K562 (cell line): ENCODE data around the gene IGF2BP1. TPM values are rescaled to one million over a fixed set of nuclear protein-coding genes. Genes with fewer than 3 reads are reported as not detected.

Experiments
- EGR1 ChIP-seq: fragments of 450-650 bp; conservative IDR thresholded peaks from 2 replicates; pipeline ENCODE4 v1.6.1; 2017; ENCODE audit warnings: mild to moderate bottlenecking
- ETS1 ChIP-seq: conservative IDR thresholded peaks from 2 replicates; pipeline ENCODE4 v1.6.1; 2011; ENCODE audit warnings: low read depth, mild to moderate bottlenecking, low read length; ENCODE audit not compliant: control insufficient read depth
- KDM5B ChIP-seq: fragments of 200-600 bp; sonication (generic); IDR thresholded peaks from 2 replicates; pipeline ENCODE4 v1.6.1; 2012; ENCODE audit warnings: low read depth, mild to moderate bottlenecking, moderate library complexity, low read length, control low read depth, inconsistent platforms; ENCODE audit not compliant: insufficient replicate concordance
- MLLT1 ChIP-seq, 2 experiments: fragments of 450-650 bp; IDR thresholded peaks; 2 replicates each; pipeline ENCODE4 v1.6.1; 2016
- MTA1 ChIP-seq: fragments of 450-650 bp; IDR thresholded peaks from 2 replicates; pipeline ENCODE4 v1.6.1; 2017; ENCODE audit warnings: borderline replicate concordance
- MYNN ChIP-seq, 2 experiments: sonication (generic); formaldehyde crosslinking in 1 of 2; IDR thresholded peaks; 2 replicates each; pipeline versions ENCODE4 v1.5.0 to v1.6.1; 2016 to 2020; ENCODE audit warnings: antibody characterized with exemption in 1 of 2, missing genetic modification reagents in 1 of 2
- POLR3G ChIP-seq: IDR thresholded peaks from 2 replicates; pipeline ENCODE4 v1.6.1; 2011; ENCODE audit not compliant: insufficient read length, insufficient replicate concordance; ENCODE audit errors: extremely low read depth
- PPARD ChIP-seq: fragments of 250-450 bp; sonication (Bioruptor Pico); IDR thresholded peaks from 2 replicates; pipeline ENCODE4 v1.8.0; 2022; ENCODE audit warnings: inconsistent platforms, mild to moderate bottlenecking, moderate library complexity
- PURB ChIP-seq: sonication (generic); formaldehyde crosslinking; IDR thresholded peaks from 2 replicates; pipeline ENCODE4 v1.9.0; 2021; ENCODE audit warnings: low read depth, mild to moderate bottlenecking, missing genetic modification reagents
- RBFOX2 ChIP-seq: fragments of 200-400 bp; formaldehyde crosslinking; IDR thresholded peaks from 2 replicates; pipeline ENCODE4 v1.6.1; 2017; ENCODE audit warnings: low read depth, mild to moderate bottlenecking, low read length, moderate library complexity
- STAG1 ChIP-seq: sonication (generic); formaldehyde crosslinking; IDR thresholded peaks from 2 replicates; pipeline ENCODE4 v1.5.0; 2020; ENCODE audit warnings: missing genetic modification reagents, borderline replicate concordance
- ZNF583 ChIP-seq: fragments of 250-450 bp; sonication (Bioruptor Pico); IDR thresholded peaks from 2 replicates; pipeline ENCODE4 v1.4.0; 2020
- polyA plus RNA-seq, 8 experiments: library from polyadenylated mRNA; depleted of rRNA in 4 of 8; stranded (reverse) in 5 of 8; unstranded in 3 of 8; fragments of >200 nt; fragmentation: Nextera tagmentation in 2 of 8; fragmentation: Illumina TruSeq in 1 of 8; extraction: Ambion mirVana in 2 of 8; extraction: Trizol in 1 of 8; gene quantifications; 2 replicates each; pipeline versions ENCODE4 v1.2.1 to v1.2.3, GENCODE V29; 2011 to 2014; ENCODE audit warnings: inconsistent platforms in 1 of 8, missing spikeins in 1 of 8
- total RNA-seq, 7 experiments: library from RNA; depleted of rRNA in 6 of 7; stranded (reverse); fragments of >200 nt in 6 of 7; fragmentation: Illumina TruSeq in 2 of 7; extraction: Trizol in 2 of 7; gene quantifications; 2 replicates each; pipeline versions ENCODE4 v1.2.1 to v1.2.3, GENCODE V29; 2011 to 2021; ENCODE audit warnings: low replicate concordance in 1 of 7
- TF ChIP-seq, protein P1 (sequence below): fragments of 200-600 bp; sonication (generic); IDR thresholded peaks from one replicate; pipeline ENCODE4 v1.6.1; 2012; ENCODE audit warnings: mild to moderate bottlenecking, low read depth, low read length, inconsistent platforms

IGF2BP1 gene
- total and polyA plus RNA-seq, 9 of the 15 experiments (the other 6 are each of a cell fraction or from before 2014, with no cell fraction given): 13.0 to 318 (median 53.6) TPM

GRCh38 chr17:48997827-48998586, 822 bp downstream of the IGF2BP1 start (continued):
- TF ChIP-seq MYNN (IDR thresholded peaks at IDR 0.05): 0 out of 2 replicates have a peak, but pooled peaks have one; percentile 24
- TF ChIP-seq MYNN (CRISPR knock-in tag; IDR thresholded peaks at IDR 0.05): no peak
- TF ChIP-seq KDM5B: peak; percentile 20
- no peak for TF ChIP-seq MTA1
- TF ChIP-seq EGR1: peak; percentile 86
- TF ChIP-seq, protein P1, sequence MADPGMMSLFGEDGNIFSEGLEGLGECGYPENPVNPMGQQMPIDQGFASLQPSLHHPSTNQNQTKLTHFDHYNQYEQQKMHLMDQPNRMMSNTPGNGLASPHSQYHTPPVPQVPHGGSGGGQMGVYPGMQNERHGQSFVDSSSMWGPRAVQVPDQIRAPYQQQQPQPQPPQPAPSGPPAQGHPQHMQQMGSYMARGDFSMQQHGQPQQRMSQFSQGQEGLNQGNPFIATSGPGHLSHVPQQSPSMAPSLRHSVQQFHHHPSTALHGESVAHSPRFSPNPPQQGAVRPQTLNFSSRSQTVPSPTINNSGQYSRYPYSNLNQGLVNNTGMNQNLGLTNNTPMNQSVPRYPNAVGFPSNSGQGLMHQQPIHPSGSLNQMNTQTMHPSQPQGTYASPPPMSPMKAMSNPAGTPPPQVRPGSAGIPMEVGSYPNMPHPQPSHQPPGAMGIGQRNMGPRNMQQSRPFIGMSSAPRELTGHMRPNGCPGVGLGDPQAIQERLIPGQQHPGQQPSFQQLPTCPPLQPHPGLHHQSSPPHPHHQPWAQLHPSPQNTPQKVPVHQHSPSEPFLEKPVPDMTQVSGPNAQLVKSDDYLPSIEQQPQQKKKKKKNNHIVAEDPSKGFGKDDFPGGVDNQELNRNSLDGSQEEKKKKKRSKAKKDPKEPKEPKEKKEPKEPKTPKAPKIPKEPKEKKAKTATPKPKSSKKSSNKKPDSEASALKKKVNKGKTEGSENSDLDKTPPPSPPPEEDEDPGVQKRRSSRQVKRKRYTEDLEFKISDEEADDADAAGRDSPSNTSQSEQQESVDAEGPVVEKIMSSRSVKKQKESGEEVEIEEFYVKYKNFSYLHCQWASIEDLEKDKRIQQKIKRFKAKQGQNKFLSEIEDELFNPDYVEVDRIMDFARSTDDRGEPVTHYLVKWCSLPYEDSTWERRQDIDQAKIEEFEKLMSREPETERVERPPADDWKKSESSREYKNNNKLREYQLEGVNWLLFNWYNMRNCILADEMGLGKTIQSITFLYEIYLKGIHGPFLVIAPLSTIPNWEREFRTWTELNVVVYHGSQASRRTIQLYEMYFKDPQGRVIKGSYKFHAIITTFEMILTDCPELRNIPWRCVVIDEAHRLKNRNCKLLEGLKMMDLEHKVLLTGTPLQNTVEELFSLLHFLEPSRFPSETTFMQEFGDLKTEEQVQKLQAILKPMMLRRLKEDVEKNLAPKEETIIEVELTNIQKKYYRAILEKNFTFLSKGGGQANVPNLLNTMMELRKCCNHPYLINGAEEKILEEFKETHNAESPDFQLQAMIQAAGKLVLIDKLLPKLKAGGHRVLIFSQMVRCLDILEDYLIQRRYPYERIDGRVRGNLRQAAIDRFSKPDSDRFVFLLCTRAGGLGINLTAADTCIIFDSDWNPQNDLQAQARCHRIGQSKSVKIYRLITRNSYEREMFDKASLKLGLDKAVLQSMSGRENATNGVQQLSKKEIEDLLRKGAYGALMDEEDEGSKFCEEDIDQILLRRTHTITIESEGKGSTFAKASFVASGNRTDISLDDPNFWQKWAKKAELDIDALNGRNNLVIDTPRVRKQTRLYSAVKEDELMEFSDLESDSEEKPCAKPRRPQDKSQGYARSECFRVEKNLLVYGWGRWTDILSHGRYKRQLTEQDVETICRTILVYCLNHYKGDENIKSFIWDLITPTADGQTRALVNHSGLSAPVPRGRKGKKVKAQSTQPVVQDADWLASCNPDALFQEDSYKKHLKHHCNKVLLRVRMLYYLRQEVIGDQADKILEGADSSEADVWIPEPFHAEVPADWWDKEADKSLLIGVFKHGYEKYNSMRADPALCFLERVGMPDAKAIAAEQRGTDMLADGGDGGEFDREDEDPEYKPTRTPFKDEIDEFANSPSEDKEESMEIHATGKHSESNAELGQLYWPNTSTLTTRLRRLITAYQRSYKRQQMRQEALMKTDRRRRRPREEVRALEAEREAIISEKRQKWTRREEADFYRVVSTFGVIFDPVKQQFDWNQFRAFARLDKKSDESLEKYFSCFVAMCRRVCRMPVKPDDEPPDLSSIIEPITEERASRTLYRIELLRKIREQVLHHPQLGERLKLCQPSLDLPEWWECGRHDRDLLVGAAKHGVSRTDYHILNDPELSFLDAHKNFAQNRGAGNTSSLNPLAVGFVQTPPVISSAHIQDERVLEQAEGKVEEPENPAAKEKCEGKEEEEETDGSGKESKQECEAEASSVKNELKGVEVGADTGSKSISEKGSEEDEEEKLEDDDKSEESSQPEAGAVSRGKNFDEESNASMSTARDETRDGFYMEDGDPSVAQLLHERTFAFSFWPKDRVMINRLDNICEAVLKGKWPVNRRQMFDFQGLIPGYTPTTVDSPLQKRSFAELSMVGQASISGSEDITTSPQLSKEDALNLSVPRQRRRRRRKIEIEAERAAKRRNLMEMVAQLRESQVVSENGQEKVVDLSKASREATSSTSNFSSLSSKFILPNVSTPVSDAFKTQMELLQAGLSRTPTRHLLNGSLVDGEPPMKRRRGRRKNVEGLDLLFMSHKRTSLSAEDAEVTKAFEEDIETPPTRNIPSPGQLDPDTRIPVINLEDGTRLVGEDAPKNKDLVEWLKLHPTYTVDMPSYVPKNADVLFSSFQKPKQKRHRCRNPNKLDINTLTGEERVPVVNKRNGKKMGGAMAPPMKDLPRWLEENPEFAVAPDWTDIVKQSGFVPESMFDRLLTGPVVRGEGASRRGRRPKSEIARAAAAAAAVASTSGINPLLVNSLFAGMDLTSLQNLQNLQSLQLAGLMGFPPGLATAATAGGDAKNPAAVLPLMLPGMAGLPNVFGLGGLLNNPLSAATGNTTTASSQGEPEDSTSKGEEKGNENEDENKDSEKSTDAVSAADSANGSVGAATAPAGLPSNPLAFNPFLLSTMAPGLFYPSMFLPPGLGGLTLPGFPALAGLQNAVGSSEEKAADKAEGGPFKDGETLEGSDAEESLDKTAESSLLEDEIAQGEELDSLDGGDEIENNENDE: no peak
- no peak for TF ChIP-seq STAG1 (CRISPR knock-in tag)
- peak; percentile 66; the same call in 1 of the 2 replicates for TF ChIP-seq ETS1
- TF ChIP-seq RBFOX2: peak; percentile 81
- no peak for TF ChIP-seq POLR3G
- TF ChIP-seq ZNF583 (CRISPR knock-in tag): no peak
- TF ChIP-seq PPARD (CRISPR knock-in tag): no peak
- peak in 1 of 2 experiments; percentile 21; a peak in 2 of 4 replicates for TF ChIP-seq MLLT1 (IDR thresholded peaks at IDR 0.05)
- no peak for TF ChIP-seq PURB
